HepG2 (cell line): ENCODE measurements around the gene NBPF3. TPM values are rescaled to one million over a fixed set of nuclear protein-coding genes. Genes with fewer than 3 reads are reported as not detected.

Experiments used
- FIP1L1 ChIP-seq: fragments of 200-400 bp; formaldehyde crosslinking; IDR thresholded peaks from 2 replicates; pipeline ENCODE4 v1.6.1; 2018; ENCODE audit warnings: low read depth, mild to moderate bottlenecking, low read length, moderate library complexity, borderline replicate concordance; ENCODE audit not compliant: insufficient read depth
- HNF1A ChIP-seq, 2 experiments: sonication (generic) in 1 of 2; formaldehyde crosslinking in 1 of 2; IDR thresholded peaks; 2 replicates each; pipeline versions ENCODE4 v1.4.0 to v1.6.1; 2016 to 2020; ENCODE audit warnings: borderline replicate concordance in 1 of 2, low read depth in 1 of 2, mild to moderate bottlenecking in 1 of 2, missing genetic modification reagents in 1 of 2
- NCOR1 ChIP-seq: fragments of 200-600 bp; sonication (generic); IDR thresholded peaks from 2 replicates; pipeline ENCODE4 v1.7.0; 2017; ENCODE audit warnings: antibody characterized with exemption, low read length, borderline replicate concordance
- NR2F2 ChIP-seq: IDR thresholded peaks from 2 replicates; pipeline ENCODE4 v1.6.1; 2012; ENCODE audit warnings: low read depth, inconsistent platforms, borderline replicate concordance
- NRL ChIP-seq: sonication (generic); formaldehyde crosslinking; IDR thresholded peaks from 2 replicates; pipeline ENCODE4 v1.5.0; 2020; ENCODE audit warnings: missing genetic modification reagents, mild to moderate bottlenecking, moderate library complexity, borderline replicate concordance
- ZBTB1 ChIP-seq: sonication (generic); formaldehyde crosslinking; IDR thresholded peaks from 2 replicates; pipeline ENCODE4 v1.4.0; 2020; ENCODE audit warnings: missing genetic modification reagents, borderline replicate concordance
- ZBTB7A ChIP-seq: sonication (generic); formaldehyde crosslinking; IDR thresholded peaks from 2 replicates; pipeline ENCODE4 v1.8.0; 2022; ENCODE audit warnings: mild to moderate bottlenecking, missing genetic modification reagents
- ZGPAT ChIP-seq: IDR thresholded peaks from 2 replicates; pipeline ENCODE4 v1.6.1; 2016; ENCODE audit warnings: mild to moderate bottlenecking
- ZNF160 ChIP-seq: sonication (generic); formaldehyde crosslinking; IDR thresholded peaks from 2 replicates; pipeline ENCODE4 v1.8.0; 2022; ENCODE audit warnings: mild to moderate bottlenecking, inconsistent platforms, missing genetic modification reagents
- ZNF33A ChIP-seq: sonication (generic); formaldehyde crosslinking; IDR thresholded peaks from 2 replicates; pipeline ENCODE4 v1.5.1; 2020; ENCODE audit warnings: missing genetic modification reagents, mild to moderate bottlenecking, moderate library complexity, borderline replicate concordance
- ZNF530 ChIP-seq: sonication (generic); formaldehyde crosslinking; IDR thresholded peaks from 2 replicates; pipeline ENCODE4 v1.5.0; 2020; ENCODE audit warnings: low read depth, mild to moderate bottlenecking, missing genetic modification reagents
- ZNF720 ChIP-seq: sonication (generic); formaldehyde crosslinking; IDR thresholded peaks from 2 replicates; pipeline ENCODE4 v1.4.0; 2020; ENCODE audit warnings: missing genetic modification reagents
- ZNF891 ChIP-seq: sonication (generic); formaldehyde crosslinking; IDR thresholded peaks from 2 replicates; pipeline ENCODE4 v1.5.0; 2020; ENCODE audit warnings: mild to moderate bottlenecking, missing genetic modification reagents
- ZSCAN5A ChIP-seq: sonication (generic); formaldehyde crosslinking; IDR thresholded peaks from 2 replicates; pipeline ENCODE4 v1.8.0; 2022; ENCODE audit warnings: mild to moderate bottlenecking, missing genetic modification reagents, borderline replicate concordance
- polyA plus RNA-seq, 8 experiments: library from polyadenylated mRNA; depleted of rRNA in 3 of 8; stranded (reverse) in 7 of 8; unstranded in 1 of 8; fragments of >200 nt; fragmentation: Illumina TruSeq in 4 of 8; extraction: Trizol in 4 of 8; gene quantifications; 2 replicates each; pipeline versions ENCODE4 v1.2.1 to v1.2.3, GENCODE V29; 2011 to 2016; ENCODE audit warnings: low read depth in 4 of 8, missing spikeins in 1 of 8, mixed read lengths in 1 of 8; ENCODE audit not compliant: insufficient read depth in 1 of 8
- total RNA-seq, 5 experiments: library from RNA; depleted of rRNA; stranded (reverse); fragments of >200 nt; fragmentation: Illumina TruSeq; extraction: Trizol; gene quantifications; 2 replicates each; pipeline ENCODE4 v1.2.3, GENCODE V29; 2016; ENCODE audit warnings: low read depth in 1 of 5
- TF ChIP-seq, protein P1 (sequence below): fragments of 450-650 bp; IDR thresholded peaks from 2 replicates; pipeline ENCODE4 v1.6.1; 2017; ENCODE audit warnings: mild to moderate bottlenecking
- TF ChIP-seq, protein P2 (sequence below): sonication (generic); formaldehyde crosslinking; IDR thresholded peaks from 2 replicates; pipeline ENCODE4 v1.5.0; 2020; ENCODE audit warnings: missing genetic modification reagents

Gene NBPF3
- total and polyA plus RNA-seq, 2 of the 13 experiments (the other 11 are each of a cell fraction or from before 2014, with no cell fraction given), result 3.5 to 4.9 TPM

DNA sequence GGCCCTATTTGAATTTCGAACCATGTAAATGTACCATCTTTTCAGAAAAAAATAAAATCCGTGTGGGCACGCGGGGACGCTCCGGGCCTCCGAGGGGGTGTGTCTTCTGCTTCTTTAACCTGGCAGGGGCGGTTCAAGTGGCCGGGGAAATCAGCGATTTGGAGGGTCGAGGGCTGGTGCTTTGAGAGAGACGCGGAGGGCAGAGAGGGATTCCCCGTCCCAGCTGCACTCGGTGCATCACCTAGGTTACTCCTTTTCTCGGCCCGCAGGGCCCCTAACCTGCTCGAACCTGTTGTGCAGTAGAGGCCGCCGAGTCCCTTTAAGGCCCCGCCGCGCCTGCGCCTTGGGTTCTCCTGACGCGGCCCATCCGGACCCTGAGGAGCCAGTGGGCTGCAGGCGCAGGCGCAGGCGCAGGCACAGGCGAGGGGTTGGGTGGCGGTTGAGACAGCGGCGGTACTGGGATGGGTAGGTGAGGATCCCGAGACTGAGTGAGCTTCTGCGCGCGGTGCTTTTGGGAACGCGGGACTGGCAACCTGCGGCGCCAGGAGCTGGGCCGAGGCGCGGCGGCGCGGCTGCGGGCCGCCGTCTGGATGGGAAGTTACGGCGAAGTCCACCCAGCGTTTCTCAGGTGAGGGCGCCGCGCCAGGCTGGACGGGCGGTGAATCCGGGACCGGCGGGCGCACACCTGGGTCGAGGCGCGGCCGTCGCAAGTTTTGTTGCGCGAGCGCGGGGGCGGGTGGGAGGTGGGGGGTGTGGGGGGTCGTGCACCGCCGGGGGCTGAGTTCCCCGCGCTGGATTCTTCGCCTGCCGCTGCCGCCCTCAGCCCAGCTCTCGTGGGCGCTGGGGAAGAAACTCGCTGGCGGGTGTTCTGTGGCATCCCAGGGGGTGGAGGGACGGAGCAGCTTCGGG lies at the start of gene NBPF3 (continued):
- TF ChIP-seq HNF1A (IDR thresholded peaks at IDR 0.05; ENCODE audit: low read depth) (no peak), HNF1A (CRISPR knock-in tag; IDR thresholded peaks at IDR 0.05; ENCODE audit: borderline replicate concordance) (no peak), ZSCAN5A (CRISPR knock-in tag) (0 out of 2 replicates have a peak, but pooled peaks have one; percentile 51), NR2F2 (no peak), ZNF530 (CRISPR knock-in tag) (no peak), ZNF33A (CRISPR knock-in tag) (no peak), ZBTB7A (CRISPR knock-in tag) (no peak), ZNF891 (CRISPR knock-in tag) (peak; percentile 64; the same call in 1 of the 2 replicates), ZNF160 (no peak), NRL (CRISPR knock-in tag) (peak; percentile 57; the same call in 1 of the 2 replicates), ZNF720 (CRISPR knock-in tag) (no peak), ZGPAT (peak; percentile 47; the same call in 1 of the 2 replicates), NCOR1 (no peak), ZBTB1 (CRISPR knock-in tag) (no peak), FIP1L1 (no peak)
- TF ChIP-seq, protein P1, sequence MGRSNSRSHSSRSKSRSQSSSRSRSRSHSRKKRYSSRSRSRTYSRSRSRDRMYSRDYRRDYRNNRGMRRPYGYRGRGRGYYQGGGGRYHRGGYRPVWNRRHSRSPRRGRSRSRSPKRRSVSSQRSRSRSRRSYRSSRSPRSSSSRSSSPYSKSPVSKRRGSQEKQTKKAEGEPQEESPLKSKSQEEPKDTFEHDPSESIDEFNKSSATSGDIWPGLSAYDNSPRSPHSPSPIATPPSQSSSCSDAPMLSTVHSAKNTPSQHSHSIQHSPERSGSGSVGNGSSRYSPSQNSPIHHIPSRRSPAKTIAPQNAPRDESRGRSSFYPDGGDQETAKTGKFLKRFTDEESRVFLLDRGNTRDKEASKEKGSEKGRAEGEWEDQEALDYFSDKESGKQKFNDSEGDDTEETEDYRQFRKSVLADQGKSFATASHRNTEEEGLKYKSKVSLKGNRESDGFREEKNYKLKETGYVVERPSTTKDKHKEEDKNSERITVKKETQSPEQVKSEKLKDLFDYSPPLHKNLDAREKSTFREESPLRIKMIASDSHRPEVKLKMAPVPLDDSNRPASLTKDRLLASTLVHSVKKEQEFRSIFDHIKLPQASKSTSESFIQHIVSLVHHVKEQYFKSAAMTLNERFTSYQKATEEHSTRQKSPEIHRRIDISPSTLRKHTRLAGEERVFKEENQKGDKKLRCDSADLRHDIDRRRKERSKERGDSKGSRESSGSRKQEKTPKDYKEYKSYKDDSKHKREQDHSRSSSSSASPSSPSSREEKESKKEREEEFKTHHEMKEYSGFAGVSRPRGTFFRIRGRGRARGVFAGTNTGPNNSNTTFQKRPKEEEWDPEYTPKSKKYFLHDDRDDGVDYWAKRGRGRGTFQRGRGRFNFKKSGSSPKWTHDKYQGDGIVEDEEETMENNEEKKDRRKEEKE, result no peak
- TF ChIP-seq, protein P2, sequence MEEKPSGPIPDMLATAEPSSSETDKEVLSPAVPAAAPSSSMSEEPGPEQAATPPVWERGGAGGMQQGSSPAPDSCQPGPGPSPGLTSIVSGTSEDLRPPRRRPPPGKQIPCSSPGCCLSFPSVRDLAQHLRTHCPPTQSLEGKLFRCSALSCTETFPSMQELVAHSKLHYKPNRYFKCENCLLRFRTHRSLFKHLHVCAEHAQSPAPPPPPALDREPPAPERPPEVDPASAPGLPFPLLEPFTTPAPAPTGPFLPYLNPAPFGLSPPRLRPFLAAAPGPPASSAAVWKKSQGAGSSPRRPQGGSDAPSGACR (CRISPR knock-in tag), result no peak
